ENCODE measurements around the gene SERTAD3. TPM values are rescaled to one million over a fixed set of nuclear protein-coding genes. Genes with fewer than 3 reads are reported as not detected.
"Not testable (repeated sequence)": the region's sequence is repeated elsewhere in the genome, so short reads cannot be mapped to it uniquely, and the experiment has no call there.

SERTAD3 gene
- total RNA-seq, 2 experiments from 2014 or later = 4.4 to 5.3 TPM

DNA sequence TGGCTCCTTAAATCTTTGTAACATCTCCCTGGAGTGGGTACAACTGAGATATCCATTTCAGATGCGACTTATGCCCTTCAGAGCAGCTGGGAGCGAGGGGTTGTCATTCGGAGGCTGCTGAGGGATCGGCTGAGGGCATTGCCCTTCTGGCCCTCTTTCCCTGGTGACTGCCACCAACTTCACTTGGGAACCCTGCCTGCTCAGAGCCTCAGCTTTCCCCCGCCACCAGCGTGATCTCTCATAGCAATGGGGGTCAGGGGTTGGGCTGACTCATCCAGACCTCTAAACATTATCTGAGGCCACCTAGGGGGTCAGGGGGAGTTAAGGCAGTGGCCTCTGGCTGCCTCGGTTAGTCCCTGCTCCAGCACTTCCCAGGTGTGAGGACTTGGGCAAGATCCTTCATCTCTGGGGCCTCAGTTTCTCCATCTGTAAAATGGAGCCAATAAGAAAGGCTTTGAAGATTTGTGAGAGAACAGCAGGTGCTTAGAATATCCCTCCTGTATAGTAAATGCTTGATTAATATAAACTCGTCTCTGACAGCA lies 32.1 kb downstream of the SERTAD3 start:
- Mint-ChIP-seq H3K36me3 (no peaks in the 10 kb centered on the region), H3K9me3 (no peaks in the 10 kb centered on the region), H3K4me1 (peaks cover 5% of the 10 kb centered on the region), H3K27me3 (peaks cover 3% of the 10 kb centered on the region), H3K27ac (no peak overlapping the region), H3K4me3 (no peak overlapping the region)
- no peak for DNase-seq

DNA sequence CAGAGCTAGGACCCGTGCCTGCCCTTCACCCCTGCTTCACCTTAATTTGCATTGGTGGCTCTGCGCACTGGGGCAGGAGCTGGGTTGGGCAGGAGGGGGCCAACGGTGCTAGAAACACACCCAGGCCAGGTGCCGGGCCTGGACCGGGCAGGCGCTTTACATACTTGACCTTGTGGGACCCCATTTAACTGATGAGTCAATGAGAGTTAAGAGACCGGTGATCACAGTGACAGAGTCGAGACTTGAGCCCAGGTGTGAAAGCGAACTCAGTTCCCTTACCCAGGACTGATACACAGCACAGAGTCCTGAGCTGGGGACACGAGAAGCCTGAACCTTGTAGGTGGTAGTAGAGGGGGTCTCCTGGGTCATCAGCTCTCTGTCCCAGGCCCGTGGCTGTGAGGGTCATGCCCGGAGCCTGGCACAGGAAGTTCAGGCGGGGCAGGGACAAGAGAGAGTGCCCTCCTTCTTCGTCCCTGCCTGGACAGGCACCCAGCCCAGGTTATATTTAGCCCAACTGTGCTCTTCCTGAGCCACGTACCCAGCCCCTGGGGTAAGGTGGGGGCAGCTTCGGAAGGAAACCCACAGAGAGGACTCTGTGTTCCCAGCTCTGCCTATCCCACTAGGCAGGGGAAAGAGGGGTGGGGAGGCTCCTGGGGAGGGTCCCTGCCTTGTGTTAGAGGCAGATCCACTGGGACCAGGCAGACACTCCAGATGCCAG lies 32.9 kb downstream of the SERTAD3 start:
- H3K27me3 Mint-ChIP-seq = peaks cover 3% of the 10 kb centered on the region
- H3K4me1 Mint-ChIP-seq = peaks cover 3% of the 10 kb centered on the region
- no peak for DNase-seq
- no peak overlapping the region for H3K27ac Mint-ChIP-seq
- no peaks in the 10 kb centered on the region for H3K36me3 Mint-ChIP-seq
- H3K4me3 Mint-ChIP-seq = no peak overlapping the region
- H3K9me3 Mint-ChIP-seq = no peaks in the 10 kb centered on the region

DNA sequence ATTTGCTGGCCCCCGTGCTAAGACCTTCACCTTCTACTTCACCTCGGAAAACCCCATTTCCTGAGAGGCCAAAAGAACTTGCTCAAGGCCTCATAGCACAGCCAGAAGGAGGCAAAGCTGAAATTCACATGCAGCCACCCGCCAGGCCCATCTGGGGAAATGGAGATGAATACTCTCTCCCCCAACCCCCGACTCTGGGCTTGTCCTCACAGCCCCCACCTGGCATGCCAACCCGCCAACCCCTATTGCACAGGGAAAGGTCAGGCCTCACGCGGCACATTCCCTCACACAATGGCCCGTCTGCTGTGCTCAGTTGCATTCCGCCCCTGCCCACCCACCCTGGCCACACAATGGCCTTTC lies 34.1 kb downstream of the SERTAD3 start:
- H3K4me3 Mint-ChIP-seq = no peak overlapping the region
- H3K36me3 Mint-ChIP-seq = no peaks in the 10 kb centered on the region
- no peaks in the 10 kb centered on the region for H3K9me3 Mint-ChIP-seq
- H3K4me1 Mint-ChIP-seq = peaks cover 3% of the 10 kb centered on the region
- DNase-seq = no peak
- no peak overlapping the region for H3K27ac Mint-ChIP-seq
- peaks cover 3% of the 10 kb centered on the region for H3K27me3 Mint-ChIP-seq

DNA sequence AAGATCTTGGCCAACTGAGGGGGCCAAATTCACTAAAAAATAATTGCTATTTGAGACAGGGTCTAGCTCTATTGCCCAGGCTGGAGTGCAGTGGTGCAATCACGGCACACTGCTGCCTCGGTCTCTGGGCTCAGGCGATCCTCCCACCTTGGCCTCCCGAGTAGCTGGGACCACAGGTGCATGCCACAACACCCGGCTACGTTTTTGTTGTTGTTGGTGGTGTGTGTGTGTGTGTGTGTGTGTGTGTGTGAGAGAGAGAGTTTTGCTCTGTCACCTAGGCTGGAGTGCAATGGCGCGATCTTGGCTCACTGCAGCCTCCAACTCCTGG lies 35.6 kb downstream of the SERTAD3 start:
- not testable (repeated sequence) for DNase-seq, H3K4me1 Mint-ChIP-seq, H3K27ac Mint-ChIP-seq, H3K9me3 Mint-ChIP-seq, H3K27me3 Mint-ChIP-seq, H3K36me3 Mint-ChIP-seq, H3K4me3 Mint-ChIP-seq

DNA sequence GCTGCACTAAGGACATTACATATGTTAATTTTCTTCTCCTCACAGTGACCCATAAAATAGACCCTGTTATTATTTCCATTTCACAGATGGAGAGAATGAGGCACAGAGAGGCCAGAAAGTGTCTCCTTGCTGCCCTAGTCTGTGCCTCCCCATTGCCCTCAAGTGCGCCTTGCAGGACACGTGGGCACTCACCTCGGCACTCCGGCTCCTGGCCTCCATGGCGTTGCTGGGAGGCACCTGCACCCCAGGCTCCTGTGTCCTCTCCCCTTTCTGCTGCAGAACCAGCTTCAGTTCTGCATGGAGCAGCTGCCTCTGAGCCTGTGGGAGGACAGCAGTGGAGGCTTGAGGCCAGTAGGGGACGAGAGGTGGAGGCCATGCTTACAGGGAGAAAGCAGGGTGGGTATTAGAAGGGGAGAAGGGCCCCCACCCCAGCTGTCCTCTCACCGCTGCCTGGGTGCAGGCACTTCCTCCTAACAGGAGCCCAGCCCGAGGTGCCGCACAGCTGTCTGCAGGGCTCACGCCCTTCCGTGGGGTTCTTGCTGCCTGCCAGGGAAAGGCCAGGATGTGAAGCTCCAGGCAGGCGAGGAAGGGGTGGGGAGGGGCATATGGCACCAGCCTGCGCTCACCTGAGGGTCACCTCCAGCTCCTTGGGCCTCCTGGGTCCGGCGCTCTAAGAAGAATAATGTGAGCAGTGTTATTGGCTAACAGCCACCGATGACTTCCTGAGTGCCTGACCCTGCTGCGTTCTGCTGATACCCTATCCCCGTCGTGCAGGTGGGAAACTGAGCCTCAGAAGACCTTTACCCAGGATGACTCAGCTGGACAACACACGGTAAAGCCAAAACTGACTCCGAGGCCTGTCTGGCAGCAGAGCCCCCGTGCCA lies 36.2 kb downstream of the SERTAD3 start:
- Mint-ChIP-seq H3K36me3 (no peaks in the 10 kb centered on the region), H3K4me3 (no peak overlapping the region), H3K4me1 (peaks cover 9% of the 10 kb centered on the region), H3K27ac (no peak overlapping the region), H3K9me3 (no peaks in the 10 kb centered on the region), H3K27me3 (no peaks in the 10 kb centered on the region)
- DNase-seq = no peak

DNA sequence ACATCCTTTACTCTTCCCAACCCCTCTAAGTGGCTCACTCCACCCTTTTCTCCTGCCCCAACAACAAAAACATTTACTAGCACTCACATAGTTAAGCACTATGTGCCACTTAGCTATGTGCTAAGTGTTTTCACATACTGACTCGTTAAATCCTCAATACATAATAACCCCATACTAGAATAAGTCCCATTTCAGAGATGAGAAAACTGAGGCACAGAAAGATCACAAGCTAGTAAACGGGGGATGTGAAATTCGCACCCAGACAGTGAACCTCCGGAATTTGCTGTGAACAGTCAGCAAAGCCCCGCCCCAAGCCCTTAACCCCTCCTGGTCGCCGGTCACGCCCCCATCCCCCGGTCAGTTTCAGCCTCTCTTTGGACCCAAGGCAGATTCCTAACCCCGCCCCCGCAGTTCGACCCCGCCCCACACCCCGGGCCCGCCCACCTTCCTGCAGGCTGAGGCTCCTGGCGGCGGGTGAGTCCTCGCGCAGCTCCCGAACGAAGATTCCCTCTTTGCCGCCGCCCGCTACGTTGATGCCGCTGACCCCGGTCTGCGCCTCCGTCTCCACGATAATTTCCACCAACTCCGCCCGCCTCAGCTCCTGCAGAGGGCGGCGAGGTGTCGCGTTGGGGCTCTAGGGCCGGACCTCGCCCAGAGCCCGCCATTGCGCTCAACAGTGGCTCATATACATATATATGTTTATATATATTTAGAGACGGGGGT lies 40.7 kb downstream of the SERTAD3 start:
- DNase-seq = peak; percentile 81
- Mint-ChIP-seq H3K9me3 (no peaks in the 10 kb centered on the region), H3K27me3 (no peaks in the 10 kb centered on the region), H3K4me3 (peak overlapping the region; percentile 84), H3K4me1 (peaks cover 12% of the 10 kb centered on the region), H3K27ac (peak overlapping the region; percentile 64), H3K36me3 (no peaks in the 10 kb centered on the region)

DNA sequence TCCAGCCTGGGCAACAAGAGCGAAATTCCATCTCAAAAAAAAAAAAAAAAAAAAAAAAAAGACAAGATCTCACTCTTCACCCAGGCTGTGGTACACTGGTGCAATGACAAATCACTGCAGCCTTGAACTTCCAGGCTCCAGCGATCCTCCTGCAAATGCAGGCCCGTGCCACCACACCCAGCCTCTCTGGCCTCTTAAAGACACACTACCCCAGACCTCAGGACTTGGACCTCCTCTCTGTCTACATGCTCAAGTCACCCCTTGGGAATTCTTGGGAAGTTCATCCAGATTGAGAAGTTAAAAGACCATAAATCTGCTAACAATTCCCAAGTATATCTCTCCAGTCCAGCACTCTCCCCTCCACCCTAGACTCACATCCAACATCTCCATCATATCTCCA lies 43.6 kb downstream of the SERTAD3 start:
- no peaks in the 10 kb centered on the region for H3K9me3 Mint-ChIP-seq
- H3K27me3 Mint-ChIP-seq = no peaks in the 10 kb centered on the region
- H3K27ac Mint-ChIP-seq = no peak overlapping the region
- H3K4me3 Mint-ChIP-seq = no peak overlapping the region
- DNase-seq = no peak
- no peaks in the 10 kb centered on the region for H3K36me3 Mint-ChIP-seq
- H3K4me1 Mint-ChIP-seq = peaks cover 9% of the 10 kb centered on the region

DNA sequence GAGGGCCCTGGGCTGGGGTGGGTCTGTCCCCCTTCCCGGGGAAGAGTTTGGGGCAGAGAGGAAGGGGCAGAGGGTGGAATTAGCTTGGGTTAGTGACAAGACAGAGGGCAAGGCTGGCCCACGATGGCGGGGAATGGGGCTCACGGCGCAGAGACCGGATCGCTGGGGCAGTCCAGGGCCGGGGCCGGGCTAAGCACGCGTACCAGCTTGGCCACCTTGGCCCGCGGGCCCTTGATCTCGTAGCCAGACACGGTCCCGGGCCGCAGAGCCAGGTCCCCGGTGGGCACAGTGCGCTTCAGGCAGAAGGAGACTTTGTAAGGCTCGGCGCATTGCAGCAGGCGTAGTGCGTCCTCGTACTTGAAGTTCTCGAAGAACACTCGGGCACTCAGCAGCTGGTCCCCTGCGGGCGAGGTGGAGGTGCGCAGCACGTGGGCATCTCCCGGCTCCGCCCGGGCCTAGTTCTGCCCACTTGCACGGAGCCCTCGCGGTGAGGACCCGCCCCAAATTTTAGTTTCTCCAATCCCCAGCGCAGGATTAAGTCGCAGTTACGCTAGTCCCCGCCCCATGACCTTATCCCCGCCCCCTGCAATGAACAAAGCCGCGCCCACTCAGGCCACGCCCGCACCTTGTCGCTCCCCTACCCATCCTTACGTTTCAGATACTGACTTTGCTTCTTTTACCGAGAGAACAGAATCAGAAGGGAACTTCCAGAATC lies 45.6 kb downstream of the SERTAD3 start:
- Mint-ChIP-seq H3K27ac (no peak overlapping the region), H3K4me3 (no peak overlapping the region), H3K4me1 (peaks cover 7% of the 10 kb centered on the region), H3K9me3 (no peaks in the 10 kb centered on the region), H3K36me3 (no peaks in the 10 kb centered on the region), H3K27me3 (no peaks in the 10 kb centered on the region)
- peak; percentile 62 for DNase-seq

DNA sequence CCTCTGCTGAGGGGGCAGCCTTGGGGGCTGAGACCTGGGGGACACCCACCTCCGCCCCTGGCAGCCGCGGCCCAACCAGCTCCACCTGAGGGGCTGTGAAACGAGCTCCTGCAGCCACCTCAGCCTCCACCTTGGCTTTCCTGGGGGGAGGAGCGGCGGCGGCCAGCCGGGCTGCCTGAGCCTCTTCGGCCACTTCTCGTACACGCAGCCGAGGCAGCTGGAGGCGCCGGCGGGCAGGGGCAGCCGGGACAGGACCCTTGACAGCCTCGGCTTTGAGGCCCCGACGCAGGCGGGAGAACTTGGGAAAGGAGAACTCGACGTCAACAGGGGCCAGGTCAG lies 46.6 kb downstream of the SERTAD3 start:
- Mint-ChIP-seq H3K36me3 (no peaks in the 10 kb centered on the region), H3K27me3 (no peaks in the 10 kb centered on the region), H3K27ac (no peak overlapping the region), H3K4me3 (no peak overlapping the region), H3K9me3 (no peaks in the 10 kb centered on the region), H3K4me1 (peaks cover 3% of the 10 kb centered on the region)
- DNase-seq = no peak

DNA sequence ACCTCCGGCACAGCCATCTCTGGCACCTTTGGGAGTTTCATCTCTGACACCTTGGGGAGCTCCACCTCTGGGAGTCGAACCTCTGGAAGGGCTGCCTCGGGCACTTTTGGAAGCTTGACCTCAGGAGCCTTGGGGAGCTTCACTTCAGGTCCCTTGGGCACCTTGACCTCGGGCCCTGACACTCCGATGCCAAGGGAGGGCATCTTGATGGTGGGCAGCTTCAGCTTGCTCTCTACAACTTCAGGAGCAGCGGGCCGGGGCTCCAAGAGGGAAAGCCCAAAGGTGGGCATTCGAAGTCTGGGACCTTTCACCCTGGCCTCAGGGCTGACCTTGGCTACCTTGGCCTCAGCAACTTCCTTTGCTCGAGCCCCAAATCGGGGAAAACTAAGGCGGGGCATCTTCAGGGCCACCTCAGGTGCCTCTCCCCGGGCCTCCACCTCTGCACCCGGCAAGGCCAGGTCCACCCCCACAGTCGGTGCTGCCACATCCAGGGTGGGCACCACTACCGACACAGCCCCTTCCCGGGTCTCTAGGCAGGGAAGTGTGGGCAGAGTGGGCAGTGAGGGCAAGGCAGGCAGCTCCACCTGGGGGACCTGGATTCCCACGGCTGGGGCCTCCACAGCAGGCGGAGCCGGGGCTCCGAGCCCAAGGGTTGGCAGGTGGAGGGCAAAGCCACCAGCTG lies 47.1 kb downstream of the SERTAD3 start:
- H3K9me3 Mint-ChIP-seq = no peaks in the 10 kb centered on the region

DNA sequence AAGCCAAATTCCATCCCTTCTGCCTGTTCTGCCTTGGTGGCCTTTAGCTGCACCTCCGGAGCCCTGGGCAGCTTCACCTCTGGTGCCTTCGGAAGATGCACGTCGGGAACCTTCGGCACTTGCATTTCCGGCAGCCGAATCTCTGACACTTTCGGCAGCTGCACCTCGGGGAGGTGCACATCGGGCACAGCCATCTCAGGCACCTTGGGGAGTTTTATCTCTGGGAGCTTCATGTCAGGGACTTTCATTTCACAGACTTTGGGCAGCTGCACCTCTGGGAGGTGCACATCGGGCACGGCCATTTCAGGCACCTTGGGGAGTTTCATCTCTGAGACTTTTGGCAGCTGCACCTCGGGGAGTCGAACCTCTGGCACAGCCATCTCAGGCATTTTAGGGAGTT lies 48.2 kb downstream of the SERTAD3 start:
- no peak for DNase-seq
- Mint-ChIP-seq H3K9me3 (no peaks in the 10 kb centered on the region), H3K4me3 (no peak overlapping the region), H3K4me1 (peaks cover 3% of the 10 kb centered on the region), H3K36me3 (no peaks in the 10 kb centered on the region), H3K27me3 (no peaks in the 10 kb centered on the region), H3K27ac (no peak overlapping the region)

More for the DNA sequence above, 47.1 kb downstream of the SERTAD3 start:
- no peak overlapping the region for H3K4me3 Mint-ChIP-seq
- H3K27me3 Mint-ChIP-seq = no peaks in the 10 kb centered on the region
- no peak overlapping the region for H3K27ac Mint-ChIP-seq
- H3K36me3 Mint-ChIP-seq = no peaks in the 10 kb centered on the region
- DNase-seq = no peak
- H3K4me1 Mint-ChIP-seq = peaks cover 3% of the 10 kb centered on the region

DNA sequence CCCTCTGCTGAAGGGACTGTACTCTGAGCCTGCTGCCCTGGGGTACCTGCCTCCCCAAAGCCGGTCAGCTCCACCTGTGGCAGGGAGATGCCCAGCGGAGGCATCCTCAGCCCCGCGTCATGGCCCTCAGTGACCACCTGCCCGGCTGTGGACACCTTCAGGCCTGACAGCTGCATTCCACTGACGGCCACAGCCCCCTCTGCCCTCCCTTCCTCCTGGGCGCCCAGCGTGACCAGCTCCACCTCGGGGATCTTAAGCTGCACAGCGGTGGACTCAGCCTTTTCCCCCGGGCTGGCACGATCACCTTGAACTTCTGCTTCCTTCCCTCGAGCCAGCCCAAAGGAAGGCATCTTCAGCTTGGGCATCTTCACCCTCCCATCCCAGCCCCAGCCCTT lies 49.3 kb downstream of the SERTAD3 start:
- Mint-ChIP-seq H3K9me3 (no peaks in the 10 kb centered on the region), H3K27ac (no peak overlapping the region), H3K4me1 (peaks cover 3% of the 10 kb centered on the region), H3K4me3 (no peak overlapping the region), H3K36me3 (no peaks in the 10 kb centered on the region), H3K27me3 (no peaks in the 10 kb centered on the region)
- no peak for DNase-seq

DNA sequence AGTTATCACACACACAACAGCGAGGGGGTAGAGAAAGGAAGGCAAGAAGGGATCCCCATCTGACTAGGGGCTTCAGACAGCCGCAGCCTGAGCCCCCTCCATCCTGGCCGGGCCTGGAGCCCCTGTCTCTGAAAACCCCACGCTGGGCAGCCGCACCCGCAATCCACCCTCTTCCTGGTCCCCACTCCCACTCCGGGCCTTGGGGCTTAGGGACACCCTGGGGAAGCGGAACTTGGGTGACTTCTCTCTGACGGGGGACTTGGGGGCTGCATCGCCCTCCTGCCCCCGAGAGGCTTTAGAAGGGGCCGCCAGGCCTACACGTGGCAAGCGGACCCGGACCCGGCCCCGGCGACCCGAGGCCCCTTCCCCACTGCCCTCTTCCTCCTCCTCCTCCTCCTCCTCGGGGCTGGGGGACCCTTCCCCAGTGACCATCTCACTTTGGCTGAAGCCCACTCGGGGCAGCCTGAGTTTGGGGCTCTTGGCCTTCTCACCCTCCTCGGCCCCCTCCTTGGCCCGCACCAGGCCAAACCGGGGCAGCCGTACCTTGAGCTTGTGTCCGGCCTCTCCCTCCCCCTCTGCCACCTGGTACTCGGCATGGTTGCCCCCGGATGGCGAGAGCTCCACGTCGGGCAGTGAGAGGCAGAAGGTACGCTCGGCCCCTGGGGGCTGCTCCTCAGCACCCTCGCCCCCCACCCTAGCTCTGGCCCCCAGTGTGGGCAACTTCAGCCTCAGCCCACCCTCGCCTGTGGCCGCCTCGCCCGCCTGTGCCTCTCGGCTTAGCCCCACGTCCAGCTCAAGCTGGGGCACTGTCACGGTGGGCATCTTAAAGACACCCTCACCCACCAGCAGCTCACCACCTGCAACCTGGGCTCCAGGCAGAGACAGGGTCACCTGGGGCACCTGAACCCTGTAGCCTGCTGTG lies 50.0 kb downstream of the SERTAD3 start:
- H3K27me3 Mint-ChIP-seq = no peaks in the 10 kb centered on the region
- no peak overlapping the region for H3K27ac Mint-ChIP-seq
- H3K36me3 Mint-ChIP-seq = no peaks in the 10 kb centered on the region
- peaks cover 3% of the 10 kb centered on the region for H3K4me1 Mint-ChIP-seq
- no peak overlapping the region for H3K4me3 Mint-ChIP-seq
- no peaks in the 10 kb centered on the region for H3K9me3 Mint-ChIP-seq
- DNase-seq = no peak

All from activated naive CD8-positive, alpha-beta T cell treated with anti-CD3 and anti-CD28 coated beads for 36 hours (primary cell).